Measurements from ENCODE around the gene NPY5R.

Gene NPY5R

GRCh38 chr4:163343604-163344146, at the start of gene NPY5R:
Gene NPY5R, plus strand, starts transcription at chr4:163343892. Its CDS starts 6,382 bp downstream, at chr4:163350274.
- no peak for DNase-seq (ENCODE audit: extremely low read depth in 1 of 2, low read depth in 1 of 2)

DNA sequence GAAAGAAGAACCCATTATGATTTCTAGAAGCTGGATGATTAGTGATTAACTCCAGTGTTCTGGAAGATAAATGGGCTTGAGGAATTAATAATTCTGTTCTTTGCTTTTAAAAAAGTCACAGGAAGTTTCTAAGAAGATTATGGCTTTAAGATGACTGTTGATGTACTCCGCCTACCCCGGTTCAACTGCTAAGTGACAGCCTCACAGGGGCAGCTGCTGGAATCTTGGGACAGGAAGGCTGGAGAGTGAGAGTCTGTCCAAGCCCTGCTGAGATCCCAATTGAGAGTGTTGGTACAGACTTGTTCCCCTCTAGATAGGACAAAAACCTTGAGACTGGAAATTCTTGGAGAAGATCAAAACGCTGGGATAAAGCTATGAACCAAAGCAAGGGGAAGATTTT, 48.6 kb upstream of the NPY5R start:
- DNase-seq (ENCODE audit: extremely low read depth in 1 of 2, low read depth in 1 of 2), result no peak

- no peak for DNase-seq (ENCODE audit: extremely low read depth in 1 of 2, low read depth in 1 of 2)
Measured at GRCh38 chr4:163300445-163300844, 43.2 kb upstream of the NPY5R start.

DNA sequence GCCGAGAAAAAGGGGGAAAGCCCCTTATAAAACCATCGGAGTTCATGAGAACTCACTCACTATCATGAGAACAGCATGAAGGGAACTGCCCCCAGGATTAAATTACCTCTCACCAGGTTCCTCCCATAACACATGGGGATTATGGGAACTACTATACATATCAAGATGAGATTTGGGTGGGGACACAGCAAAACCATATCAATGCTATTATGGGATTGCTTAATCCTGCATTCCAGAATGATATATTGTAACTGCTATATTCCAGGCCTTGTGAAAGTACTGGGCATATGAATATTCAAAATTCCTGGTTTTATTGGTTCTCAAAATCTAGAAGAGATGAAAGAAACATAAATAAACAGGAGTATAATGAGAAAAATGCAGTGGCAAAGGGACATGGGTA, 40.6 kb upstream of the NPY5R start:
- DNase-seq (ENCODE audit: extremely low read depth in 1 of 2, low read depth in 1 of 2), result no peak

- DNase-seq (ENCODE audit: extremely low read depth in 1 of 2, low read depth in 1 of 2), result no peak
Measured at GRCh38 chr4:163309466-163309865, 34.2 kb upstream of the NPY5R start.

GRCh38 chr4:163317110-163317509, 26.6 kb upstream of the NPY5R start:
- DNase-seq (ENCODE audit: extremely low read depth in 1 of 2, low read depth in 1 of 2), result no peak

DNA sequence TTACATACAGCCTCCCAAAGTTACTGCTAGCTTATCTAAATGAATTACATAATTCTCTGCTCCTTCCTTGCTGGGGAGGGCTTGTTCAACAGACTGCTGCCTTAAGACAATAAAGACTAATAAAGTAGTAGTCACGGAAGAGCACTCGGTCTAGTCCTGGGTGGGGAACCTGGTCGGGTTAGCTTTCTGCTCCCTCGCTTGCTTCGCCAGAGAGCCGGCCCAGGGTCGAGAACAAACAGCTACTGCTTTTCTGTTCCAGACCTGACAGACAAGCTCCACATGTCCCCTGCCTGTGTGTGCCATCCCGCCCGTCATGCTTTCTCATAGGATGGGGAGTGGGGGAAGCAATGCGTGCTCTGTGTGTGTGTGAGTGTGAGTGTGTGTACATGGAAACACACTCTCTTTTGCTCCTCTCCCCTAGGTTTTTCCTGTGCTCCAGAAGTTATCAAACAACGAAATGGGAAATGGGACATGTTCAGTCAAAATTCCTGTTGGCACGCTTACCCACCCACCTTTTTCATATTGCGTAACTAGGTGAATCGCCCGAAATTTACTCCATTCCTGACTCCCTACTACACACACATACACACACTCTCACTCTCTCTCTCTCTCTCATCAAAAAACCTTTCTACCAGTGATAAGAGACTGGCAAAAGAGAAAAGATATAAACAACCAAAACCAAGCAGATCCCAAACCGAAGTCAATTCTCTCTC, 12.6 kb upstream of the NPY5R start:
- DNase-seq (ENCODE audit: extremely low read depth in 1 of 2, low read depth in 1 of 2), result no peak

GRCh38 chr4:163331629-163332376, 11.9 kb upstream of the NPY5R start:
- no peak for DNase-seq (ENCODE audit: extremely low read depth in 1 of 2, low read depth in 1 of 2)

GRCh38 chr4:163332526-163333406, 10.9 kb upstream of the NPY5R start, which contains the start of gene NPY1R:
Gene NPY1R, minus strand, starts transcription at chr4:163332596. Its CDS starts 6,042 bp downstream, at chr4:163326554.
- peak in 1 of 2 donors; percentile 11 for DNase-seq (ENCODE audit: extremely low read depth in 1 of 2, low read depth in 1 of 2)

GRCh38 chr4:163335384-163335783, 8.3 kb upstream of the NPY5R start:
- no peak for DNase-seq (ENCODE audit: extremely low read depth in 1 of 2, low read depth in 1 of 2)

GRCh38 chr4:163344147-163345125, 744 bp downstream of the NPY5R start:
- DNase-seq (ENCODE audit: extremely low read depth in 1 of 2, low read depth in 1 of 2), result no peak

DNA sequence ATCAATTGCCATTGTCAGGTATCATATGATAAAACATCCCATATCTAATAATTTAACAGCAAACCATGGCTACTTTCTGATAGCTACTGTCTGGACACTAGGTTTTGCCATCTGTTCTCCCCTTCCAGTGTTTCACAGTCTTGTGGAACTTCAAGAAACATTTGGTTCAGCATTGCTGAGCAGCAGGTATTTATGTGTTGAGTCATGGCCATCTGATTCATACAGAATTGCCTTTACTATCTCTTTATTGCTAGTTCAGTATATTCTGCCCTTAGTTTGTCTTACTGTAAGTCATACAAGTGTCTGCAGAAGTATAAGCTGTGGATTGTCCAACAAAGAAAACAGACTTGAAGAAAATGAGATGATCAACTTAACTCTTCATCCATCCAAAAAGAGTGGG, 7.0 kb downstream of the NPY5R start:
- no peak for DNase-seq (ENCODE audit: extremely low read depth in 1 of 2, low read depth in 1 of 2)

GRCh38 chr4:163353054-163353453, 9.4 kb downstream of the NPY5R start:
- DNase-seq (ENCODE audit: extremely low read depth in 1 of 2, low read depth in 1 of 2), result no peak

- no peak for DNase-seq (ENCODE audit: extremely low read depth in 1 of 2, low read depth in 1 of 2)
Measured at GRCh38 chr4:163356104-163356503, 12.4 kb downstream of the NPY5R start.

DNA sequence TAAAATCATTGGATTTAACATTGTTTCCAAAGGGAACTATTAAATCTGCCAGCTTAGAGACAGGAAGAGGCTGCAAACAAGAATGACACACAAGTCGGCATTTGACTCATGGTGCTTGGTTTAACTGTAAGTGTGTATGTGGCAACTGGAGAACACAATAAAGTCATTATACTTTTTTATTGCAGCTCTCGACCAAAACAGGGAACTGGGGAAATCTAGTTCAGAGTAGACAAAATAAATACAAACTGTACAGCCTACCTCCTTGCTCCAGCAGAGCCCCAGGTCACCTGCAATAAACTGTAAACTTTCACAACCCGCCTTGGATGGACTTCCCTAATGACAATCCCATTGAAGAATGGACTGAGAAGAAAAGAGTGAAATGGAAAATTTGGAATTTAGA, 24.0 kb downstream of the NPY5R start:
- no peak for DNase-seq (ENCODE audit: extremely low read depth in 1 of 2, low read depth in 1 of 2)

DNA sequence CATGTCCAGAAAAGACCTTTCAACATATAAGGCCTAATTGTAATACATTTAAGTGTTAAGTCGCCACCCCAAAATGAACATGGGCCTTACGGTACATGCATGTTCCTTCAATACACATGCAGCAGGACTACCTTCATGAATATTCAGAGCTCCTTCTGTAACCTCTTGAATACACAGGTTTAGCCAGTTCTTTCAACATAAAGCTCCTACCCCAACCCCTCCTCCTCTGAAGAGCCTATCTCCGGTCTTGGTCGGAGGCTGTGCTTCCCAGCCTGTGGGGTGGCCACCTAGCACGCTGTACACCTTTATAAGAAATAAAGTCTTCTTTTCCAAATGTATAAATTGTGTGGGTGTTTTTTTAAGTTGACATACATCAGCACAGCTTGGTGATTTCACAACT, 28.3 kb downstream of the NPY5R start:
- DNase-seq (ENCODE audit: extremely low read depth in 1 of 2, low read depth in 1 of 2), result no peak

GRCh38 chr4:163378661-163379060, 35.0 kb downstream of the NPY5R start:
- no peak for DNase-seq (ENCODE audit: extremely low read depth in 1 of 2, low read depth in 1 of 2)

GRCh38 chr4:163380703-163381102, 37.0 kb downstream of the NPY5R start:
- DNase-seq (ENCODE audit: extremely low read depth in 1 of 2, low read depth in 1 of 2), result no peak

DNA sequence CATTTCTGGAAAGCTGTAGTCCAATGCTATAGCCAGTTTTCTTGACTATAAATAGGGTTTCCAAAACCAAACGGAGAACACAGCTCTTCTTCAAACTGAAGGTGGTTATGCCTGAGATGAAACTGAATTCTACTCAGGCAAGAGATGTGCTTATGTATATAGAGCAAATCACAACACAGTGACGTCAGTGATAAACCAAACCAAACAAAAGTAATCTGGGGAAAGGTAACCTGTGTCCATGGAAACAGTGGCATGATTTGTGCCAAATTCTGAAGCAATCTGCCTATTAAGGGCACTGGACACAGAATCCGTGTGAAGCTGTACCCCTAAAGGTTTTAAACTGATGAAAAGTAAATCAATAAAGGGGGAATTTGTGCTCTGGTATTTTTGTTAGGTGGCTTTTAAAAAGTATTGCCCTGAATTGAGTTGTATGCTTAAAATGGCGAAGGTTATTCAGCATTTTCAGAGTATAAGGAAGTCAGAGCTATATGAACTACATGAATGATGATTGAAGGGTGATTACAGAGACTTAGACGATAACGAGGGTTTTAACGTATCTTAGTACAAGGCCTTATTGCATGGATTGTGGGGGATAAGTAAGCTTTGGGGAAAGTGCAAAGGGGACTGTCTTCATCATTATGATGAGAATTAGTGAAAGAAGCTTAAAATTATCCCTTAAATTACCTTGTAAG, 38.6 kb downstream of the NPY5R start:
- DNase-seq (ENCODE audit: extremely low read depth in 1 of 2, low read depth in 1 of 2), result no peak
